Neural crest cell (in vitro differentiated cells): ENCODE results near the gene LARGE1. TPM values are rescaled to one million over a fixed set of nuclear protein-coding genes. Genes with fewer than 3 reads are reported as not detected.

ENCODE experiments used
- DNase-seq: peaks from one replicate; pipeline ENCODE4 v3.0.0; 2021; ENCODE audit warnings: low read depth, mixed read lengths, low spot score
- H3K27ac Mint-ChIP-seq: one replicate; pipeline ENCODE4 v1.8.0; 2021; ENCODE audit warnings: mild to moderate bottlenecking, mixed read lengths; ENCODE audit not compliant: unreplicated experiment
- H3K27me3 Mint-ChIP-seq: 2 replicates; pipeline ENCODE4 v1.8.0; 2021; ENCODE audit warnings: low read depth, mild to moderate bottlenecking, mixed read lengths
- H3K36me3 Mint-ChIP-seq: 2 replicates; pipeline ENCODE4 v1.8.0; 2021; ENCODE audit warnings: low read depth, mild to moderate bottlenecking, mixed read lengths
- H3K4me1 Mint-ChIP-seq: 2 replicates; pipeline ENCODE4 v1.8.0; 2021; ENCODE audit warnings: mixed read lengths
- H3K4me3 Mint-ChIP-seq: one replicate; pipeline ENCODE4 v1.8.0; 2021; ENCODE audit warnings: mild to moderate bottlenecking, mixed read lengths
- H3K9me3 Mint-ChIP-seq: 2 replicates; pipeline ENCODE4 v1.8.0; 2021; ENCODE audit warnings: mixed read lengths
- CTCF ChIP-seq: fragments of 200-600 bp; sonication (generic); conservative IDR thresholded peaks from 2 replicates; pipeline ENCODE4 v1.5.0; 2021; ENCODE audit warnings: antibody characterized with exemption, mild to moderate bottlenecking
- total RNA-seq: library from RNA; stranded (reverse); gene quantifications from 2 replicates; pipeline ENCODE4 v1.2.1, GENCODE V29; 2021

LARGE1 gene
- total RNA-seq, 1 donor from 2014 or later: 33.0 TPM

DNA sequence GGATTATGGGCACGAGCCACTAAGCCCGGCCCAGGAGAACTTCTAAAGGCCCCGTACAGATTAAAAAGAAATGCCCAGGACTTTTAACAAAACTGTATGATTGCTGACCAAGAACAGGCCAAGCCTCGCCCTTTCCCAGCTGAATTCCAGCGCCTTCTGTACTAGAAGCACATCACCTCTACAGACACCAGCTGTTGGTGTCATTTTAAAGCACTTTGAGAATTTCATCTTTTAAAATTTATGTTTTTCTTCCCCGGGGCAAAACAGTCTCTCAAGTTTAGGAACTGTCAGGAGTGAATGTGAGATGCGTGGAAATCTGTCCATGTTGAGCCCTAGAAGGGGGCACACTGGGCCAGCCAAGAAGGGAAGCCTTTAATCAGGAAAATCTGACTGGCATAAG is 362.4 kb downstream of the LARGE1 start:
- DNase-seq: no peak
- H3K27ac Mint-ChIP-seq: no peak overlapping the region
- peaks cover 17% of the 10 kb centered on the region for H3K4me1 Mint-ChIP-seq
- no peaks in the 10 kb centered on the region for H3K9me3 Mint-ChIP-seq
- H3K27me3 Mint-ChIP-seq: no peaks in the 10 kb centered on the region
- no peak overlapping the region for H3K4me3 Mint-ChIP-seq
- H3K36me3 Mint-ChIP-seq: peaks cover 13% of the 10 kb centered on the region
- TF ChIP-seq CTCF: no peak

- H3K4me1 Mint-ChIP-seq: peaks cover 6% of the 10 kb centered on the region
- TF ChIP-seq CTCF: no peak
- H3K27me3 Mint-ChIP-seq: no peaks in the 10 kb centered on the region
- H3K9me3 Mint-ChIP-seq: no peaks in the 10 kb centered on the region
- peaks cover 2% of the 10 kb centered on the region for H3K36me3 Mint-ChIP-seq
- DNase-seq: no peak
- no peak overlapping the region for H3K4me3 Mint-ChIP-seq
- H3K27ac Mint-ChIP-seq: no peak overlapping the region
Measured at GRCh38 chr22:33555814-33556522, 364.3 kb downstream of the LARGE1 start.

DNA sequence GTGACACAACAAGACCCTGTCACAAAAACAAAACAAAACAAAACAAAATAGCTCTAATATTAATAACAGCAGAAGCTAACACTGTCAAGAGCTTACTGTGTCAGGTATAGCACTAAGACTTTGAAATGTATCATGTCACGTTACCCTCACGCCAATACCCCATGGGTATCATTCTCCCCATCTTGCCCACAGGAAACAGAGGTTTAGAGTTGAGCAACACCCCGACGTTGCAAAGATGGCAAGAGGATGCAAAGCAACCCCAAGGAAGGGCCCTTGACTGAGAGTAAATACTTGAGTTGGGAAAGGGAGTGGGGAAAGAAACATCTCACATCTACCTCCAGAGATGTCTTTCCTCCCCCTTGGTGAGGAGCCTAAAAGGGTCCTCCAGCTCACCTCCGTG is 366.8 kb downstream of the LARGE1 start:
- no peak for TF ChIP-seq CTCF
- Mint-ChIP-seq H3K27me3 (no peaks in the 10 kb centered on the region), H3K4me3 (no peak overlapping the region), H3K4me1 (peaks cover 6% of the 10 kb centered on the region), H3K27ac (no peak overlapping the region), H3K36me3 (peaks cover 5% of the 10 kb centered on the region), H3K9me3 (no peaks in the 10 kb centered on the region)
- DNase-seq: no peak

DNA sequence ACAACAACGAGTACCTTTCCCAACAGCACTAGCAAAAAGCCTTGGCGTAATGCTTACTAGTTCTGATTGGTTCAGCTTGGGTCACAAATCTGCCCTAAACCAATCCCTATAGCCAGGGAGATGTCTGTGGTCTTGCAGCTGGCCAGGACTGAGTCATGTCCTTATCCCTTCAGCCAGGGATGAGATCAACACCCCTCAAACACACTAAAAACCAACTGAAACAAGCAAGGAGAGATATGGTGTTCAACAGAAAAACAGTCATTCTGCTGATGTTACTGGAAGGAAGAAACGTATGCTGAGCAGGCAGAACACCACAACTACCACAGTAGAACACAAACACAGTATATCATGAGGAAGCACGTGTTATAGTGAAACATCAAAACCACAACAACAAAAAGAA is 375.6 kb downstream of the LARGE1 start:
- Mint-ChIP-seq H3K4me3 (no peak overlapping the region), H3K27ac (no peak overlapping the region)

DNA sequence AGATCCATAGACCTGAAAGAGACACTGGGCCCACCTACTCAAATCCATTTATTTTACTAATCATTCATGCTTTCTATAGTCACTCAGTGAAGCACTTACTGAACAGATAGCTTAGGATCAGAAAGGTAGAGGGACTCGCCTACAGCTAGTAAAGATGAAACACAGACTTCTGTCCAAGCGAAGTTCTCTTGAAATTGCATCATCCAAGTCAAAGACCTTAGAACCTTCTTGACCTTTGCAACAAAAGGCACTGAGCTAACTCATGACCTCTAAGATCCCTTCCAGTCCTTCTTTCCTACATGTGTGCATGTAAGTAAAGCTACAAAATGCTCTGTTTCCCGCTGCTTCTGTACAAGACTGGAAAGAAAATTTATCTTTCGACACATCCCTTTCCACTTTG is 377.6 kb downstream of the LARGE1 start:
- Mint-ChIP-seq H3K4me3 (peak overlapping the region; percentile 50), H3K9me3 (no peaks in the 10 kb centered on the region), H3K27me3 (no peaks in the 10 kb centered on the region), H3K27ac (peak overlapping the region; percentile 13), H3K4me1 (peaks cover 39% of the 10 kb centered on the region), H3K36me3 (peaks cover 4% of the 10 kb centered on the region)
- TF ChIP-seq CTCF: no peak
- DNase-seq: no peak

More for the DNA sequence above, 375.6 kb downstream of the LARGE1 start:
- Mint-ChIP-seq H3K4me1 (peaks cover 39% of the 10 kb centered on the region), H3K27me3 (no peaks in the 10 kb centered on the region), H3K36me3 (peaks cover 4% of the 10 kb centered on the region), H3K9me3 (no peaks in the 10 kb centered on the region)
- no peak for TF ChIP-seq CTCF
- no peak for DNase-seq
